MM.1S (cell line): ENCODE results near the gene WFIKKN1.

Source experiments
- CTCF ChIP-seq: fragments of 300-600 bp; sonication (generic); IDR thresholded peaks from 2 replicates; pipeline ENCODE4 v1.5.1; 2016; ENCODE audit warnings: antibody characterized with exemption, low read length, mixed read lengths
- EZH2 ChIP-seq: fragments of 300-600 bp; sonication (generic); optimal IDR thresholded peaks from 2 replicates; pipeline ENCODE3; 2017; ENCODE audit warnings: low read depth, mild to moderate bottlenecking, antibody characterized with exemption, low read length, mixed read lengths
- EZH2phosphoT487 ChIP-seq: fragments of 300-600 bp; sonication (generic); IDR thresholded peaks from 2 replicates; pipeline ENCODE4 v1.6.1; 2018; ENCODE audit warnings: antibody characterized with exemption, low read length

- TF ChIP-seq EZH2 (no peak), CTCF (peak; percentile 92), EZH2phosphoT487 (no peak)
Observed at GRCh38 chr16:667780-668518, 37.2 kb downstream of the WFIKKN1 start, which contains the start of gene RHOT2.
